GM23248 (cell line): Measurements from ENCODE around the gene DUSP28.

Source experiments
- EZH2 ChIP-seq: fragments of 200-600 bp; sonication (generic); IDR thresholded peaks from 2 replicates; pipeline ENCODE4 v1.6.1; 2018; ENCODE audit warnings: antibody characterized with exemption, mild to moderate bottlenecking; ENCODE audit not compliant: insufficient read depth, poor library complexity, severe bottlenecking
- EZH2phosphoT487 ChIP-seq: fragments of 200-600 bp; sonication (generic); IDR thresholded peaks from 2 replicates; pipeline ENCODE4 v1.6.1; 2018; ENCODE audit warnings: antibody characterized with exemption, moderate library complexity, mild to moderate bottlenecking, low read depth; ENCODE audit not compliant: insufficient read depth

- TF ChIP-seq EZH2 (no peak), EZH2phosphoT487 (no peak)
Observed at GRCh38 chr2:240563951-240564560, 3.9 kb downstream of the DUSP28 start.
